Amygdala (tissue), 56 donors: ENCODE data around the gene CHPF.
A peak's percentile ranks its signal among the peaks of the same experiment; 100 is the strongest.

Experiments used
- DNase-seq, 56 donors: peaks; one replicate each; lab custom pipeline; 2025; lab: John Stamatoyannopoulos, UW

Gene CHPF

GRCh38 chr2:219516888-219517287, 26.7 kb downstream of the CHPF start:
- no peak for DNase-seq

GRCh38 chr2:219515874-219516629, 27.6 kb downstream of the CHPF start:
- no peak for DNase-seq

- no peak for DNase-seq
Observed at GRCh38 chr2:219514836-219515235, 28.8 kb downstream of the CHPF start.

- peak in 2 of 56 donors; percentile 11 to 23 for DNase-seq
Observed at GRCh38 chr2:219514196-219514761, 29.3 kb downstream of the CHPF start, which contains the start of gene ASIC4. ASIC4 (plus strand) TSS chr2:219514482; CDS start chr2:219514725, 243 bp downstream.

- no peak for DNase-seq
Observed at GRCh38 chr2:219513787-219514186, 29.8 kb downstream of the CHPF start.

GRCh38 chr2:219512524-219513216, 30.9 kb downstream of the CHPF start:
- DNase-seq: no peak

- peak in 6 of 56 donors; percentile 4 to 38 (median 18) for DNase-seq
Observed at GRCh38 chr2:219511547-219512325, 31.9 kb downstream of the CHPF start.

- DNase-seq: no peak
Observed at GRCh38 chr2:219510512-219511135, 33.0 kb downstream of the CHPF start.

GRCh38 chr2:219509780-219510511, 33.7 kb downstream of the CHPF start:
- DNase-seq: peak in 41 of 56 donors; percentile 3 to 62 (median 41)

- peak in 2 of 56 donors; percentile 30 to 61 for DNase-seq
Observed at GRCh38 chr2:219508971-219509779, 34.4 kb downstream of the CHPF start.

GRCh38 chr2:219508444-219508734, 35.2 kb downstream of the CHPF start:
- DNase-seq: no peak

- DNase-seq: no peak
Observed at GRCh38 chr2:219507581-219508443, 35.8 kb downstream of the CHPF start.

- DNase-seq: peak in 3 of 56 donors; percentile 6 to 20 (median 14)
Observed at GRCh38 chr2:219506802-219507526, 36.6 kb downstream of the CHPF start.

GRCh38 chr2:219506153-219506801, 37.3 kb downstream of the CHPF start:
- no peak for DNase-seq

GRCh38 chr2:219505585-219505984, 38.0 kb downstream of the CHPF start:
- DNase-seq: no peak

- DNase-seq: no peak
Observed at GRCh38 chr2:219502618-219503017, 41.0 kb downstream of the CHPF start.

GRCh38 chr2:219501849-219502248, 41.8 kb downstream of the CHPF start:
- no peak for DNase-seq
